HG02588 (cell line): ENCODE data around the gene DAB2.

ENCODE experiments used
- ATAC-seq: cut with Tn5 transposase; IDR thresholded peaks from one replicate; pipeline ENCODE4 v1.9.1; 2021; ENCODE audit warnings: mild to moderate bottlenecking, moderate library complexity; ENCODE audit not compliant: unreplicated experiment

DAB2 gene

DNA sequence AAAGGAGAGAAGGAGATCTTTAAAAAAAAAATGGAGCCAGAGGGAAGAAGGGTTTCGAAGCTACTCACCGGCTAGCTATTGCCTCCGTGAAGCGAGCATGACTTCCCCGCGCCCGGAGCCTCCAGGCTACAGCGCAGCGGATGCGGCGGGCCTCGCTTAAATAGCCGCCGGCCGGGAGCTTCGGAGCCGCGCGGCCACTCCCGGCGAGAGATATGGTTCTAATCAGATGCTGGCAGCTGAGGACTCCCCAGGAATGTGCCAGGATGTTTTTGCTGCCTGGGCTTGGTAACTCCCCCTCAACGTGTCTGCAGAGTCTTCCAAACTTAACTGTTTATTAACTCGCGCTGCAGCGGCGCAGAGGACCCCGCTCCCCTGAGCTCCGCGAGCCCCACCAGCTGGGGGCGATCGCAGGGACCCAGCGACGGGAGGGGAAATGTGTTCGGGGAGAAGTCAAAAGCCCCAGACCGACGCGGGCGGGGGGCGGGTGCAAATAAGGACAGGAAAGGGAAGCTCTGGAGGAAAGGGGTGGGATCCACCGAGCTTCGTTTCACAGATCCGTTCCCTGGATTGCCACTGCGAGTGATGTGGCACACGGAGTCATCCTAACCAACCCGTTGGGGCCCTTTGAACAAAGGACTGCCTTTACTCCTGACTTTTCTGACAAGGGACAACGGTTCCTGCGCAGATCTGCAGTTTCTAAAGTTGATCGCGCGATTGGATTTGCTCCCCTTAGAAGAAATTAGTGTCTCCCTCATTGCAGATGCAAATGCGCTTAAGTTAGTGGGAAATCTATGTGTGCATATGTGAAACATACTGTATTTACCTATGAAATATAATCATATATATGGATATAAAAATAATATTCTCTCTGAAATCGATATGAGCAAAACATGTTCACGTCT, at the start of gene DAB2:
Gene DAB2 (minus strand): TSS at position 245 of the 902 bp plus-strand sequence. CDS start 30,660 bp downstream, outside the sequence.
- ATAC-seq = peak; percentile 54

DNA sequence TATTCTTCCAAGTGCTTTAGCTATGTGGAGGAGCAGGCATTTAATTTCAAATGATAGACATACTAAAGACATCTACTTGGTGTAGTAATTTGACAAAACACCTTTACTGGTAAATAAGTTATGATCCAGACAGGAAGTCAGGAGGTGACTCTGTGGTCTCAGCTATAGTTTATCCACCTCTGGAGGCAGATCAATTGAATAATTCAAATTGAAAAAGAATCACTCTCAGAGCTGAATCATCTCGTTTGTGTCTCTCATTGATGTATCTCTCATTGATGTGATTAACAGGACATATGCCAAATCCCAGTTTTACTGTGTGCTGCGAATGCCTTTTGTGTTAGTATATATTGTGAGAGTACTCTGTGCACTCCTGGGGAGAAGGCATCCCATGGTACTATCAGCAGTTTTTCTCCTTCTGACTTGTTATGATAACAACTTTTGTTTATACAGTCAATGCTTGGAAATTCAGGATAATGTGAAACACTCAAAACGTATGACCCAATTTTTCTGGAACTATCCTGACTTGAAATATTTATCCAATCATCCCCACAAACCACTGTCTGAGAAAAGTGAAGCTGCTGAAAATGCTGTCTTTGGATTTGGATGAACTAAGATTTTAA, 48.5 kb upstream of the DAB2 start:
- no peak for ATAC-seq

DNA sequence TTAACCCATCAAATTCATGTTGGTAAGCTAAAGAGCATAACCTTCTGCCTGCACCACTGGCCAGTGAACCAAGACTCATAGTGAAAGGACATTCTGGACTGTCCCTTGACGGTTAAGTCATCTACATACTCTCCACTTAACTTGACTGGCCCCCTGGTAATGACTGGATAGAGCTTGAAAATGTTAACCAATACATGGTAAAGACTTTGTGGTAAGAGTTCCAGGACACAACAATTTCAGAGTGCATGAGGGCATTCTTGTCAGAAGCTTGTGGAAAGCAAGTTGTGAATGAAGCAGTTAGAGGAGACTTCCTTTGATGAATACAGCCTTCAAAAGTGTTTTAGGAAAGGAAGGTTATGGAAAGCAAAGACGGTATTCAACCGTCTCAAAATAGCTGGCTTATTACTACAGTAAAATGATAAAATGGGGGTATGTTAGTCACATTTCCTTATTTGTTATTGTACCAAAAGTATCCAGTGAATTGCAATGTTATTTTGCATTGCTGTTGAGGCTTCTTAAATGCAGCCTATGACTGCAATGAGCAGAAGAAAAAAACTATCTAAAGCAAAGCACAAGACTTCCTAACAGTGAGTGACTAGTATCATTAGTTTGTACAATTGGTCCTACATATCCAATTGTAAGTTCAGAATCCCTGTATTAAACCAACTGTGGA, 47.2 kb upstream of the DAB2 start:
- ATAC-seq = no peak

DNA sequence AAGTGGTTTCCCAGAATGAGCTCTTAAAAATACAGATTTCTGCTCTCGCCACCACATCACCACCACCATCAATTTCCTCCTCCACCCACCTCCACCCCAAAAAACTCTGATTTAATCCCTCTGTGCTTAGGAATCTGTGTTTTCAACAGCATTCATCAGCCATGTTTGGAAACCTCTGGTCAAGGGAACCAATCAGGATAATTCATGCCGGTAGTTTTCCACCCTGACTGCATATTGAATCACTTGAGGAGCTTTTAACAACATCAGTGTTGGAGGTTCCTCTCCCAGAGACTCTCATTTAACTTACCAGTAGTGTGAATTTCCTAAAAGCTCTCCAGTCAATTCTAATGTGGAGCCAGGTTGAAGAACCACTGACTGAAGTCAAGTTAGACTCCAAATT, 46.0 kb upstream of the DAB2 start:
- ATAC-seq = no peak

DNA sequence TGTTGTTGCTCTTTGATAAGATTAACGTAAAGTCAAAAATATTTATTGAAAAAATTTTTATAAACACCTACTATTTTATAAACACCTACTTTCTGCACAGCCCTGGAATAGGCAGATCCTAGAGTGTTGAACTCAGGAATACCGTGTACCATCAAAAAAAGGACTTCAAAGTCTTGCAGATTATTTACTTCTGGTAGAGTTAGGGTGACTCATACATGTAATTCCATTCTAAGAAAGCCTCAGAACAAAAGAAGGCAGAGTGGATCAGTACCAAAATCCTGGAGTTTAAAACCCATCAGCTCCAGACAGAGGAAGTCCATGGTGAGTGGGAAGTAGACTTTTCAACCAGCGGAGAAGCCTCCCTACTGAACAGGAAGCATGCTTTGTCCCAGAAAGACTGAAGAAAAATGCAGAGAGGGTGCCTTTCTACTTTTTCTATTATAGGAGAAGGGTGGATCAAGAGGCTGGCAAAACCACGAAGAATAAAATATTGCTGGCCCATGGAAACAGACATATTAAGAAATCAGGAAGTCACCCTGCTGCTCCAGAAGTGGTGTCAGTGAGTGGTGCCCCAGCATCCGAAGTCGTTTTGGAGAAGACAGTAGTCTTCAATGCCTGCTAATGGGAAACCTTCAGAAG, 45.1 kb upstream of the DAB2 start:
- no peak for ATAC-seq

DNA sequence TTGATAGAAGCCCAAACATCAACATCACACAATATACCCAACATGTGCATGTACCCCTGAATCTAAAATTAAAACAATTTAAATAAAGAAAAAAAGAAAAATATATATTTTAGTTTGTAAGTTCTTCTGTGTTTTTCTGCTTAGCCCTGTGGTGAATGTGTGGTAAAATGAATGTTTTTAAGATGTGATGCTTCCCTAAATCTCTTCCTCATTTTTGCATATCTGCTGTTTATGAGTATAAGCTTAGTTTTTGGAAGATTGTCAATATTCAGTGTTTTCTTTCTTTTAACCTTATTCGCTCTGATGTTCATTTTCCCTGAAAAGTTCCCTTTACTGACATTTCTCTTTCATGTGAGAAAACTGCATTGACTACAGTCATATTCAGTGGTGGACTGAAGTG, 44.4 kb upstream of the DAB2 start:
- ATAC-seq = no peak

DNA sequence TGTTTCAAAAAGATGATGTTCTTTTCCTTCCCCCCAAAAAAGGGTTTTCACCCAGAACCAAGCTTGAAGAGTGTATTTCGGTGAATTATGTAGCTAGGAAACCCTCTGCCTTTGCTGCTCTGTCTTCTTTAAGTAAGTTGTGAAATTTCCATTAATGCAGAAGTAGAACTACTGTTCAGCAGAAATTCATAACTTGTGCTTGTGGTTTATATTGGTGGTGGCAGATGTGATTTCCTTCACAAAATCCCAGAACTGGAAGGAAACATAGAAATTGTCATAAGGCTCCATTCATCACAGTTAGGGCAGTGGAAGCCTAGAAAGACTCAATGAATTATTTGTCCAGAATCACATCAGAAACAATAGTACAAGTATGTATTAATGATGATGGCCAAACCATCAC, 42.1 kb upstream of the DAB2 start:
- ATAC-seq = no peak

DNA sequence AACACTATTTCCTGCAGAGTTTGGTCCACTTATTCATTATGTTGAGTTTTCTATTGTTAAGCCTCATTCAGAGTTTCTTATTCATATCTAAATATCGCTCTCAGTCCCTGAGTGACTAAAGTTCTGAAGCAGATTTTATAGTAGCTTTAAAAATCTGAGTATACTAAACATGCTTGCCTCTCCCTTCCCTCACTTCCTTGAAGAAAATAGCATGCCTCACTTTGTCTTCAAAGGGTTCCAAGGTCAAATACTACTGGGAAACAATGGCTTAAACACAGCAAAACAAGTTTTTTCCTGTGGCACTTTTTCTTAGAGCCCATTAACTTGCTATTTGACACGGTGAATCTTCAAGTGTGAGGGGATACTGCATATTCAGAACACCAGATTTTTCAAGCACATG, 41.1 kb upstream of the DAB2 start:
- no peak for ATAC-seq

DNA sequence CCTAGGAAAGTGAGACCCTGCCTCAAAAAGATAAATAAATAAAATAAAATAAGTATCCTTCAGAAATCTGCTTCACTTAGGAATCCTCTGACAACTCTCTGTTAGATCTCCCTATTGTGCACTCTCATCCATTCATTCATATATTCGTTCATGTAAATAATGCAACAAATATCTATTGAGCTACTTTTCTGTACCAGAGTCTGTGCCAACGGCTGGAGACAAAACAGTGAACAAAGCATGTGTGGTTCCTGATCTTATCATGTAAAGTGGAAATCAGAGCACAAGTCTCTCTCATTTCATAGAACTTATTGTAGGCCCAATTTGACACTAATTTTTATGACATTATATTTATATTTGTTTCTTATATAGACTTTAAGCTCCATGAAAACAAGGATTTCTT, 40.3 kb upstream of the DAB2 start:
- ATAC-seq = no peak

DNA sequence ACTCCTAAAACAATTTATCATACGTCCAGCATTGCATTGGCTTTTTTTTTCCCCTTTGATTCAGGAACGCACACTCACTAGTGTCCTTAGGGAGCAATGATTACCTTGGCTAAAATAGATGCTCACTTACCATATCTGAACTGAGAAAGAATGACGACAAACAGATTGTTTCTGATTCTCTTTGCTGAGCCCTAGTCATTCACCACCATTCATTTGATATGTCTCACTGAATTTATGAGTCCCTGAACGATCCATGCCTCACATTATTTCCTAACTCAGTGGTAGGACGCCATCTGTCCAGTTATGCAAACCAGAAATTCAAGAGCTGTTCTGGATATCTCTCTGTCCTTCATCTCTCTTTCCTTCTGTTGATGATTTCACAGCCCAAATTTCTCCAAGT, 39.3 kb upstream of the DAB2 start:
- no peak for ATAC-seq

DNA sequence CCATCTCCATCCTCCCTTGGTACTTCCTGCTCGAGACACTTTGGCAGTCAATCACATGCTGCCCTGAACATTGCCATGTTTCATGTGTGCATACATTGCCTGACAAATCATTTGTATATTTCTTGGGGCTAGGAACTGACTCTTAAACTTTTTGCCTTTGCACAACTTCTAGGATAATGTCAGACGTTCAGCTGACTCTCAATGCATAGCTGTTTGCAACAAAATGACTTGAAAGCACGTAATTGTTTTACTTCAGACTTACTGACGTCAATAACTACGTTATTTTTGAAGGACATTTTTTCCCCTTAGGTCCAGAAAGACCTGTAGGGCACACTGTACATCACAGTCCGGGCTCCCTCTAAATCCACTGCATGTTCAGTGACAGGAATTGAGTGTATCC, 37.4 kb upstream of the DAB2 start:
- no peak for ATAC-seq

DNA sequence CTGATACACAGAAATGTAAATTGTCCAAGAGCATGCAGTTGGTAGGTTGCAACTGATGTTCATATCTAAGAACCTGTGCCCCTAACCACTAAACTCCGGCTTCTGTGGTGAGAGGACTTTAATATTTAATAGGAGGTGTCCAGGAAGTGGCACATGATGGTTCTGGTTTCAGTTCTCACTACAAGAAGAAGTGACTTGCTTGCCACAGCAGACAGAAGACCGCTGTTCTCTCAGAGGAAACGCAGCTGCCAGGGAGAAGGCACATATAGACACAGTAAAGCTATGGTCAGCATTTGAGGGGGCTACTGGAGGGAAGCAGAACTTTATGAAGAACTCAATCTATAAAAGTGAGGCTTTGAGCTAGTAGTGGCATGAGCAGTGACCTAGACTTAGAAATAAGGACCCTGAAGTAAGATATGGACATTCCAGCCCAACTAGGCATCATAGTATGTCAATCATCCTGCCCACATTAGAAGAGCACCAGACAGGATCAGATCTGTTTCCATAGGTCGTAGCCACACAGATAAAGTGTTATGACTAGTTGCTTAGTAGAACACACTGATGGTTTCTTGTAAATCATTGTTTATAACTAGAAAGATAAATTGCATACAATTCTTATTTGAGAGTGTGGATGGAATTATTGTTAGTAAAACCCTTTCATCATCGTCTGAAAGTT, 36.4 kb upstream of the DAB2 start:
- ATAC-seq = peak; percentile 91

DNA sequence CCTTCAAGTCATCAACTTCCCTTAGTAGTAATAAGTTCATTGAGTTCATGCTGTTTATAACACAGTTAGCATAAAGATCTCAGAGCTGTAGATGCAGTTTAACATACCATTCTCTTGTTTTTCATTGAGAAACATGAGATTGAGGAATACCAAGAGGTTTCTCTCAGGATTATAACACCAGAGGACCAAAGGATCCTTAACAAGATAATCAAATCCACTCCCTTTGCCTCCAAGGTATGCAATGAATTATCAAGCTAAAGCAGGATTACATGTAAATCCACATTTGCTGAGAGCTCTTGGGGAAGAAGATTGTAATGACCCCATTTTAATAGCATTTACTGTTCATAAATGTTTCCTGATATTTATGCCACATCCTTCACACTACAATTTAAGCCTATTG, 35.1 kb upstream of the DAB2 start:
- no peak for ATAC-seq

DNA sequence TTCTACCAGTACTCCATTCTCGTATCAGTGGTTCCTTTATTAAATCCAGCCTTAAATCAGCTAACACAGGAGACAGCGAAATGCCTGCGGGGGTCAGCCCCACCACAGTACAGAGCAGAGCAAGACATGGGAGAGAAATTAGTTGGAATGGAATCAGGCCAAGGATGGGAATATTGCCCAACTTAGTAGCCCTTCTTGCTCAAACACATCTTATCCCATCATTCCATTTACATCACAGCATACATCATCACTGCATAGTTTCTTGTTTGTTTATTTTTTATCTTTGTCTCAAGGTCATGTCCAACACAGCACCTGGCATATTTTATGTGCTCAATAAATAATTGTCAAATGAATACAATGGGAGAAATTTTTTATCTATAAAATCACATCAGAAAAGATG, 34.3 kb upstream of the DAB2 start:
- no peak for ATAC-seq

DNA sequence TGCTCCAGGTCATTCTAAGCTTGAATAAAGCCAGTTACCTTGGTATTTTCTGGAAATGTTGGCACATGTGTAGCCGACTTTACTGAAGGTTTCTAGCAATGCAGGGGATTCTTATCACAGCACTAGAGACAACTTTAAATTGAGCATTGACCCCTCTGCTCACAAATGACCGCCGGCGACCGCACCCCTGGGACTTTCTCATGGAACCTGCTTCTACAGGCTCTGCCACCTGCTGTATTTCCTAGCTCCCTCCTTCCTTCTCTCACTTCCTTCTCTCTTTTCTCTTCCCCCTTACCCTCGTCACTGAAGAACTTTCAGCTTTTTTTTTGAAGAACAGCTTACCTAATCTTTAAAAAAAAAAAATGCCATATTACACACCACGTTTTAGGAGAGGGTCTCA, 30.9 kb upstream of the DAB2 start:
- ATAC-seq = no peak

DNA sequence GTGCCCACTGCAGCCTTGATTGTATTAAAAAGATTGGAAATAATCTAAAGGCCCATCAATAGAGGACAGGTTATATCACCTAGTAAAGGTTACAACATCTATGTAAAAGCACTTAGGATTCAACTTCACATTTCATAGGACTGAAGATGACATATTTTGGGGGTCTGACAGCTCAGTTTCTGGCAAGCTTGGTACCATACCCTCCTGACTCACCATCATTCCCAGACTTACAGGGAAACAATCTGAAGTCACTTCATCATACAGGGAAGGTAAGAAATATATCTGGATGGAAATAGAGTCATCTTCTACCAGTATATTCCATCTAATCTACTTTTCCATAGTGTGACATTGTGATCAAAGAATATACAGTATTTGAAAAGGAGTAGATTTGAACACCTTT, 28.8 kb upstream of the DAB2 start:
- ATAC-seq = no peak

DNA sequence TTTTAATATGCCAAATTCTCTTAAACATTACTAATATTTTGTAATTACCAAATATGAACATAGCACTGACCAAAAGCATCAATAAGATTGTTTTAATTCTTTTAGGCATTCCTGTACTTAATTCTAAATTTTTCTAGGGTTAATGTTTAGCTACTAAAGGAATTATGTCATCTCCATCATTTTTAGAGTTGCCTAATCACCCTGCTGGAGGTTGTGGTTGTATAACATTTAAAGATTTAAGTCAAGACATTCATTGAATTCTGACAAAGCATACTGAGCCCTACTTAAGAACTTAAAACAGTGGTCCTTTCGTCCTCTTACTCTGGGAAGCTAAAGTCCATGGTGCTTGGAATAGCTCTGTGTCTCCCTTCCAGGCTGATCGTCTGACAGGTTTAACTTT, 28.1 kb upstream of the DAB2 start:
- ATAC-seq = no peak

DNA sequence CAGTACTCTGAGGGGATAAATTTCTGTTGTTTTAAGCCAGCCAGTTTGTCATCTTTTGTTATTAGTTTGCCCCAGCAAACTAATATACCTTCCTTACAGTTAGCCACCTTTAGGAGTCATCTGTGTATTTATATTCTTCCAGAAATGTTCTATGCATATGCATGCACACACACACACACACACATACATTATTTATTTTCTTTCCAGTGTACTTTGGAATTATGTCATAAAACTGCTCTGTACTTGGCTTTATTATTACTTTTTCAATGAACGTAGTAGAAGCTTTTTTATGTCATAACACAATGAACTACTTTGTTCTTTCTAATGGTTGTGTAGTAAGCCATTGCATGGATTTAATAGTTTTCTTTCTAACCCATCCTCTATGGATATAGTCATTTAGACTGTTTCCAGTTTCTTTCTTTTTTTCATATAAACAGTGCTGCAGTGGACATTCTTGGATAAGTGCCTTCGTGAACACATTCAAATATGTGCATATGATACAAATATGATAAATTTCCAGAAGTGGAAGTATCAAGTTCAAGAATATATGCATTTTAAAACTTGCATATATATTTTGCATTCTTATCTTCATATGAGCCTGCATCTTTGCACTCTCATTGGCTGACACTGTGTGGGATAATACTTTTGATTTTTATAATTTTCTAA, 26.6 kb upstream of the DAB2 start:
- ATAC-seq = no peak

DNA sequence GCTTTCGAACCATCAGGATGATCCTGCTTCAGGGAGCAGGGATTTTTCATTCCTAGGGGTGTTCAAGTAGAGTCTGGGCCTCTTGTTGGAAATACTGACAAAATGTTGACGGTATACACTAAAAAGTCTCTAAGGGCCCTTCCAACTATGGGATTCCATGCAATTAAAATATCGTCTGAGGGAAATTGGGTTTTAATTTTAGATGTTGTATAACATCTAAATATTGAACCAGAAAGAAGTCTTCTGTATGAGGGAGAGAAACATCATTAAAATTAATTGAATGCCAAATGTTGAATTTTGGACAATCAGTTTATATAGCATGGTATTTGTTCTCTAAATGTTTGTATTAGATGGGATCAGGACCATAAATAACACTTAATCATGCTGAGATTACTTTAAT, 25.7 kb upstream of the DAB2 start:
- no peak for ATAC-seq

DNA sequence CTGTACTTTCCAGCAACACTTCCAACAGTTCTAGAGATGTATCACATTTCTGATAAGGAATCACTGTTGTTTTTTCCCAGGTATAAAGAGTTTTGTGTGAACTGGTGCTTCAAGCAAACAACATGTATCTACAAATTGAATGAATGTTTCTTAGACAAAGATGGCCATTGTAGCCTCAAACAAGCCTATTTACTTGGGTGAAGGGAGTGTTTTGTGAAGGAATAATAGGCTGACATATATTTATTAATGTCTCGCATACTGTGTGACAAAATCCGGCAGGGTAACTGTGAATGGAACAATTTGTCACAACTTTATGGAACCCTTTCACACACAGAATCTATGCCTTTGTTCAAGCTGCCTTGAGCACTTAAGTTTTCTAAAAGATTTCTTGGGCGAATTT, 24.8 kb upstream of the DAB2 start:
- ATAC-seq = no peak
